H9 (cell line): Measurements from ENCODE around the gene ANXA4. TPM values are rescaled to one million over a fixed set of nuclear protein-coding genes. Genes with fewer than 3 reads are reported as not detected.
"Not testable (repeated sequence)": the region's sequence is repeated elsewhere in the genome, so short reads cannot be mapped to it uniquely, and the experiment has no call there.

Experiments used
- DNase-seq: peaks from one replicate; pipeline ENCODE4 v3.0.0-alpha.2; 2017
- H2AFZ ChIP-seq: one replicate; pipeline ENCODE4 v1.6.1; 2013; ENCODE audit warnings: mild to moderate bottlenecking, low read length, control low read depth, moderate library complexity
- H2AK5ac ChIP-seq: 2 replicates; pipeline ENCODE4 v1.6.1; 2013; ENCODE audit warnings: low read length, control low read depth, mixed read lengths; ENCODE audit not compliant: insufficient read length
- H2BK120ac ChIP-seq: one replicate; pipeline ENCODE4 v1.6.1; 2013; ENCODE audit warnings: low read depth, mild to moderate bottlenecking, low read length, control low read depth, inconsistent platforms; ENCODE audit not compliant: poor library complexity, severe bottlenecking
- H2BK12ac ChIP-seq: 2 replicates; pipeline ENCODE4 v1.6.1; 2013; ENCODE audit warnings: low read length, control low read depth, mixed read lengths, low read depth; ENCODE audit not compliant: insufficient read length
- H2BK15ac ChIP-seq: 2 replicates; pipeline ENCODE4 v1.6.1; 2013; ENCODE audit warnings: low read depth, low read length, control low read depth
- H2BK20ac ChIP-seq: one replicate; pipeline ENCODE4 v1.6.1; 2013; ENCODE audit warnings: low read depth, mild to moderate bottlenecking, low read length, control low read depth, inconsistent platforms; ENCODE audit not compliant: poor library complexity, severe bottlenecking
- H2BK5ac ChIP-seq: 2 replicates; pipeline ENCODE4 v1.6.1; 2013; ENCODE audit warnings: low read length, control low read depth, mixed read lengths; ENCODE audit not compliant: insufficient read length
- H3K14ac ChIP-seq: 2 replicates; pipeline ENCODE4 v1.6.1; 2013; ENCODE audit warnings: low read length, control low read depth; ENCODE audit not compliant: insufficient read depth
- H3K18ac ChIP-seq: 2 replicates; pipeline ENCODE4 v1.6.1; 2013; ENCODE audit warnings: low read depth, mild to moderate bottlenecking, mixed read lengths, low read length, control low read depth; ENCODE audit not compliant: insufficient read length
- H3K23ac ChIP-seq: 2 replicates; pipeline ENCODE4 v1.6.1; 2013; ENCODE audit warnings: low read length, control low read depth, mixed read lengths, low read depth; ENCODE audit not compliant: insufficient read length
- H3K23me2 ChIP-seq: 2 replicates; pipeline ENCODE4 v1.6.1; 2013; ENCODE audit warnings: low read depth, mild to moderate bottlenecking, mixed read lengths, low read length, control low read depth; ENCODE audit not compliant: insufficient read length, poor library complexity, severe bottlenecking
- H3K27ac ChIP-seq: 2 replicates; pipeline ENCODE4 v1.5.1; 2013; ENCODE audit warnings: low read length, control low read depth, mixed read lengths, low read depth; ENCODE audit not compliant: insufficient read length
- H3K27me3 ChIP-seq: 2 replicates; pipeline ENCODE4 v1.6.1; 2013; ENCODE audit warnings: low read length, control low read depth, inconsistent platforms; ENCODE audit not compliant: insufficient read depth
- H3K4ac ChIP-seq: 2 replicates; pipeline ENCODE4 v1.6.1; 2013; ENCODE audit warnings: low read depth, mild to moderate bottlenecking, control low read depth, inconsistent platforms, low read length, moderate library complexity
- H3K4me1 ChIP-seq: 2 replicates; pipeline ENCODE4 v1.6.1; 2013; ENCODE audit warnings: low read length, control low read depth, inconsistent platforms; ENCODE audit not compliant: insufficient read depth
- H3K4me2 ChIP-seq: 2 replicates; pipeline ENCODE4 v1.6.1; 2013; ENCODE audit warnings: low read length, control low read depth, mixed read lengths; ENCODE audit not compliant: insufficient read length, insufficient read depth
- H3K56ac ChIP-seq: 2 replicates; pipeline ENCODE4 v1.6.1; 2013; ENCODE audit warnings: low read depth, mild to moderate bottlenecking, mixed read lengths, low read length, control low read depth; ENCODE audit not compliant: insufficient read length
- H3K79me1 ChIP-seq: 2 replicates; pipeline ENCODE4 v1.6.1; 2013; ENCODE audit warnings: low read depth, mild to moderate bottlenecking, moderate library complexity, low read length, control low read depth, inconsistent platforms; ENCODE audit not compliant: insufficient read depth, poor library complexity, severe bottlenecking
- H3K79me2 ChIP-seq: 2 replicates; pipeline ENCODE4 v1.6.1; 2013; ENCODE audit warnings: low read length, control low read depth, inconsistent platforms; ENCODE audit not compliant: insufficient read depth
- H3K9ac ChIP-seq: 2 replicates; pipeline ENCODE4 v1.6.1; 2013; ENCODE audit warnings: low read length, control low read depth, mixed read lengths; ENCODE audit not compliant: insufficient read length; ENCODE audit errors: extremely low read depth
- H3K9me3 ChIP-seq: one replicate; pipeline ENCODE4 v1.6.1; 2013; ENCODE audit warnings: low read depth, low read length, inconsistent platforms; ENCODE audit not compliant: control insufficient read depth
- H3T11ph ChIP-seq: one replicate; pipeline ENCODE4 v1.6.1; 2013; ENCODE audit warnings: mild to moderate bottlenecking, low read length, control low read depth, inconsistent platforms
- H4K20me1 ChIP-seq: one replicate; pipeline ENCODE4 v1.6.1; 2013; ENCODE audit not compliant: control insufficient read depth, insufficient read length, insufficient read depth
- H4K5ac ChIP-seq: 2 replicates; pipeline ENCODE4 v1.6.1; 2013; ENCODE audit warnings: low read depth, mild to moderate bottlenecking, mixed read lengths, low read length, control low read depth; ENCODE audit not compliant: insufficient read length
- H4K8ac ChIP-seq: replicated peaks from 2 replicates; pipeline ENCODE4 v1.6.1; 2013; ENCODE audit warnings: low read length, control low read depth, mixed read lengths, low read depth; ENCODE audit not compliant: insufficient read length
- H4K91ac ChIP-seq: 2 replicates; pipeline ENCODE4 v1.6.1; 2013; ENCODE audit warnings: low read depth, mild to moderate bottlenecking, moderate library complexity, mixed read lengths, low read length, control low read depth; ENCODE audit not compliant: insufficient read length
- H3K27ac Mint-ChIP-seq, 3 experiments: 2 replicates in 2 of 3; 3 replicates in 1 of 3; pipeline ENCODE4 v1.8.0; 2020 to 2021; ENCODE audit warnings: mixed read lengths in 3 of 3, mild to moderate bottlenecking in 1 of 3, moderate library complexity in 1 of 3
- H3K27me3 Mint-ChIP-seq: 2 replicates; pipeline ENCODE4 v1.8.0; 2021; ENCODE audit warnings: low read depth, mild to moderate bottlenecking, moderate library complexity, mixed read lengths
- H3K36me3 Mint-ChIP-seq, 3 experiments: 2 replicates in 2 of 3; 3 replicates in 1 of 3; pipeline ENCODE4 v1.8.0; 2020 to 2021; ENCODE audit warnings: low read depth in 3 of 3, mixed read lengths in 3 of 3; ENCODE audit not compliant: insufficient read depth in 1 of 3
- H3K4me1 Mint-ChIP-seq, 2 experiments: 2 replicates each; pipeline ENCODE4 v1.8.0; 2020; ENCODE audit warnings: mixed read lengths in 2 of 2
- H3K4me3 Mint-ChIP-seq, 2 experiments: 2 replicates in 1 of 2; 3 replicates in 1 of 2; pipeline ENCODE4 v1.8.0; 2020 to 2021; ENCODE audit warnings: mild to moderate bottlenecking in 2 of 2, mixed read lengths in 2 of 2, moderate library complexity in 1 of 2
- H3K9me3 Mint-ChIP-seq, 2 experiments: 2 replicates in 1 of 2; 3 replicates in 1 of 2; pipeline ENCODE4 v1.8.0; 2020; ENCODE audit warnings: mild to moderate bottlenecking in 2 of 2, mixed read lengths in 2 of 2, moderate library complexity in 1 of 2
- CTCF ChIP-seq: fragments of 200-600 bp; sonication (generic); conservative IDR thresholded peaks from 3 replicates; pipeline ENCODE4 v1.8.0; 2021; ENCODE audit warnings: antibody characterized with exemption, mild to moderate bottlenecking
- WGBS: extraction: QIAGEN DNeasy Blood & Tissue Kit; methylation state at CpG from one replicate; pipeline ENCODE4 v1.1.7; 2013; ENCODE audit warnings: missing lambda C conversion rate, low lambda C conversion rate, mixed read lengths; ENCODE audit not compliant: insufficient read length; ENCODE audit errors: extremely low coverage; 5-methylcytosine and 5-hydroxymethylcytosine counted together
- total RNA-seq: library from RNA; stranded (reverse); gene quantifications from 2 replicates; pipeline ENCODE4 v1.2.1, GENCODE V29; 2021

ANXA4 gene
- total RNA-seq, 1 experiment from 2014 or later = 14.4 TPM

- Histone ChIP-seq H3K9me3 (no peaks in the 10 kb centered on the region), H3K4me1 (no peaks in the 10 kb centered on the region), H3K4me2 (no peak overlapping the region), H2BK15ac (no peak overlapping the region), H3T11ph (no peak overlapping the region), H3K18ac (no peak overlapping the region), H3K27ac (no peak overlapping the region), H2AFZ (no peak overlapping the region), H3K79me1 (no peaks in the 10 kb centered on the region), H3K14ac (no peak overlapping the region), H4K8ac (no peak overlapping the region), H3K23ac (no peak overlapping the region), H2BK5ac (no peak overlapping the region), H3K56ac (no peak overlapping the region), H3K4ac (no peak overlapping the region), H2AK5ac (no peak overlapping the region), H3K79me2 (no peaks in the 10 kb centered on the region), H4K5ac (no peak overlapping the region), H3K9ac (no peak overlapping the region), H3K23me2 (no peaks in the 10 kb centered on the region), H3K27me3 (no peaks in the 10 kb centered on the region), H4K20me1 (no peaks in the 10 kb centered on the region), H2BK20ac (no peak overlapping the region), H4K91ac (no peak overlapping the region), H2BK120ac (no peak overlapping the region), H2BK12ac (no peak overlapping the region)
- no peaks in the 10 kb centered on the region for H3K36me3 Mint-ChIP-seq
- no peaks in the 10 kb centered on the region for H3K9me3 Mint-ChIP-seq
- DNase-seq = no peak
- peaks cover 9% of the 10 kb centered on the region for H3K27me3 Mint-ChIP-seq
- no CpG with 5 or more reads among the region's 3 CpGs for WGBS
- no peak overlapping the region for H3K4me3 Mint-ChIP-seq
- peaks cover 2 to 11% of the 10 kb centered on the region in 2 experiments for H3K4me1 Mint-ChIP-seq
- no peak overlapping the region for H3K27ac Mint-ChIP-seq
- TF ChIP-seq CTCF = no peak
Measured at GRCh38 chr2:69735686-69736085, 6.2 kb upstream of the ANXA4 start.

- H3K4me1 ChIP-seq, H3K9me3 ChIP-seq, H2BK5ac ChIP-seq, H3K27me3 ChIP-seq, H3K4me3 Mint-ChIP-seq, H4K20me1 ChIP-seq, H3T11ph ChIP-seq, H3K18ac ChIP-seq, H2BK12ac ChIP-seq, H3K4me2 ChIP-seq, H2AK5ac ChIP-seq, H2AFZ ChIP-seq, H3K9me3 Mint-ChIP-seq, H3K4ac ChIP-seq, H3K14ac ChIP-seq, H4K8ac ChIP-seq, H3K23ac ChIP-seq, H3K79me1 ChIP-seq, DNase-seq, H4K5ac ChIP-seq, H3K79me2 ChIP-seq, H3K27ac Mint-ChIP-seq, H3K27ac ChIP-seq, H2BK120ac ChIP-seq, H3K36me3 Mint-ChIP-seq, H3K56ac ChIP-seq, H2BK20ac ChIP-seq, H4K91ac ChIP-seq, H2BK15ac ChIP-seq, H3K9ac ChIP-seq: not testable (repeated sequence)
- Mint-ChIP-seq H3K4me1 (peaks cover 17% of the 10 kb centered on the region in 2 experiments), H3K27me3 (peaks cover 24% of the 10 kb centered on the region)
- no CpG with 5 or more reads among the region's 3 CpGs for WGBS
- H3K23me2 ChIP-seq = peaks cover 14% of the 10 kb centered on the region
Measured at GRCh38 chr2:69738149-69738548, 3.8 kb upstream of the ANXA4 start.
